GM19238 (cell line): ENCODE measurements around the gene NUTM2F.
"Not testable (repeated sequence)": the region's sequence is repeated elsewhere in the genome, so short reads cannot be mapped to it uniquely, and the experiment has no call there.

Experiments used
- DNase-seq: peaks from one replicate; pipeline ENCODE4 v3.0.0; 2011; ENCODE audit warnings: low spot score; ENCODE audit not compliant: insufficient read length

The NUTM2F gene

DNA sequence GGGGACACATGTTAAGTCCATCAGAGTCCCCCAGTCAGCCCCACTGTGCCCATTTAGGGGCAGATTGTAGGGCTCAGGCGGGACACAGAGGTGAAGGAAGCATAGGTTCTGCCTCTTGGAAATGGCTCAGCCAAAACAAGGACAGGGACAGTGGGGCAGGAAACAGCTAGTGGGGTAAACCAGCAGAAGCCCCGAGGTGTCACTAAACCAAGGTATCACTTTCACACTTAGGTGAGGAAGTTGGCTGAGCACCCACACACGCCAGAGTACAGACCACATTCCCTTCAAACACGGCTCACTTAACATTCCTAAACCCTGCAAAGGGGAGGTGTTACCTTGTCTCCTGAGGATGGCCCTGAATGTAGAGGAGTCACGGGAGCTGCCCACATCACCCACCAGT, 12.2 kb downstream of the NUTM2F start:
- not testable (repeated sequence) for DNase-seq

DNA sequence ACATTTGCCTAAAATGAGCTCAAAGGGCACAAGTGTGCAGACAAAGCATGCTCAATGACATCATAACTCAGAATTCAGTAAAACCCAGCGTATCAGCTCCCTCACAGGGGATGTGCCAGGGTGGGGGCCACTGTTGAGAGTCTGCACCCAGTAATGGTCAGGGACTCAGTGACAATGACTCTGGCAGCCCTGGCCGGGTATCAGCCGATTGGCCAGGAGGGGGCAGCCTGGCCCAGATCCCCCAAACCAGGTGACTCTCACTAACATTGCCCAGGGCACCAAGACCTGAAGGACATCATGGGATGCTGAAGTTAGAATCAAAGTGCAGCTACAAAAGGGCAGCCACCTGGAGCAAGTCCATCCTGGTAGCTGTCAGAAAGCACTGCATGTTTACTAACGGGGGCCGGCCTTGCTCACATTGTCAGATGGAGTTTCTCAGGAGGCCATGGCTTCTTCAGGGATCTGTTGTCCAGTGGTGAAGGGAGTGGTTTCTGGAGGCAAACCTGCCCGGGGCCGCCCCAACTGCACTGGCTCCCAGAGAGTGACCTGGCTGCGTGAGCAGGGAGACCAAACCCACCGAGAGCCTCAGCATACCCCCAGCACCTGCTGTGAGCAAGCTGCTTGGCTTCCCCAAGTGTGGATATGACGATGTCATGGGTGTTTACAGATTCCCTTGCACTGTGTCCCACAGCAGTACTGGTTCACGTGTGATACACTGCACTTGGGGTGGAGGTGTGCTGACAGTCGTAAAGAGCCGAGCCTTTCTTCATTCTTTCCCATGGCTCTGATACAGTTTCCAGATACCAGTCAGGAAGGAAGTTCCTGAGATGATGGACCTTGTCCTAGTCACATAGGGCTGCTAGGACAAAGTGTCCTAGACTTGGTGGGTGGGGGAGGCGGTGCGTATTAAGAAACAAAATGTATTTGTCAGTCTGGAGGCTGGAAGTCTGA, 13.1 kb downstream of the NUTM2F start:
- DNase-seq, result not testable (repeated sequence)

DNA sequence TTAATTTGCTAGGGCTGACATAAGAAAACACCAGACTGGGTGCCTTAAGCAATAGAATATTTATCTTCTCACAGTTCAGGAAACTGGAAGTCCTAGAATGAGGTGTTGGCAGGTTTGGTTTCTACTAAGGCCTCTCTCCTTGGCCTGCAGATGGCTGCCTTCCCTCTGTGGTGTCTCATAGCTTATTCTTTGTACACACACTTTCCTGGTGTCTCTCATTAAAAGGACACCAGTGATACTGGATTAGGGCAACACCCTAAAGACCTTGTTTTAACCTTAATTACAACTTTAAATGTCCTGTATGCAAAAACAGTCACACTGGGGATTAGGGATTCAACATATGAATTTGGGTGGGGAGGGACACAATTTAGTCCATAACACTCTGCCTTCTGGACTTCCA, 25.1 kb downstream of the NUTM2F start:
- no peak for DNase-seq

DNA sequence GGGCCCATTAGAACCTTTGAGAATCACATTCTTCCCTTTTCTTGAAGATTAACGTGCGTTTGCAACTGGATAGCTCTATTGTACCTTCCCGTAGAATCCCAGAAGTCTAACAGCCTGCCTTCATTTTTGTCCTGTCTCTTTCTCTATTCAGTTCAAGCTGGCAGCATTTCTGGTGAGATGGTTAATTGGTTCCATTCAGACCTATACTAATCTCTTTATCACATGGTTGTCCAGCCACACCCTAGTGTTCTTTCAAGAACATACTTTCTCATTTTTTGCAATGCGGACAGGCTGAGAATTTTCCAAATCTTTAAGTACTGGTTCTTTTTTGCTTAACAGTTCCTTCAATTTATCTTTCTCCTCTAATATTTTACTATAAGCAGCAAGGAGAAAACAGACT, 26.0 kb downstream of the NUTM2F start:
- DNase-seq, result no peak

DNA sequence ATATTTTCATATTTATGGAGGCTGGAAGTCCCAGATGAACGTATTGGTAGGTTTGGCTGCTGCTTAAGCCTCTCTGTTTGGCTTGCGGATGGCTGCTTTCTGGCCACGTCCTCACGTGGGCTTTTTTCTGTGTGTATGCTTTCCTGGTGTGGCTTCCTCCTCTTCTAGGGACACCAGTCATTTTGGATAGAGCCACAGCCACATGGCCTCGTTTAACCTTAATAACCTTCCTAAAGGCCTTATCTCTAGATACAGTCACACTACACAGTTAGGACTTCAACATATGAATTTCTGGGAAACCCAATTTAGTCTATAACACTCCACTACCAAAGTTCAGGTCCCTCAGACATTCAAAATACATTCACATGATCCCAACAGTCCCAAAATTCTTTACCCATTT, 26.9 kb downstream of the NUTM2F start:
- DNase-seq, result no peak

DNA sequence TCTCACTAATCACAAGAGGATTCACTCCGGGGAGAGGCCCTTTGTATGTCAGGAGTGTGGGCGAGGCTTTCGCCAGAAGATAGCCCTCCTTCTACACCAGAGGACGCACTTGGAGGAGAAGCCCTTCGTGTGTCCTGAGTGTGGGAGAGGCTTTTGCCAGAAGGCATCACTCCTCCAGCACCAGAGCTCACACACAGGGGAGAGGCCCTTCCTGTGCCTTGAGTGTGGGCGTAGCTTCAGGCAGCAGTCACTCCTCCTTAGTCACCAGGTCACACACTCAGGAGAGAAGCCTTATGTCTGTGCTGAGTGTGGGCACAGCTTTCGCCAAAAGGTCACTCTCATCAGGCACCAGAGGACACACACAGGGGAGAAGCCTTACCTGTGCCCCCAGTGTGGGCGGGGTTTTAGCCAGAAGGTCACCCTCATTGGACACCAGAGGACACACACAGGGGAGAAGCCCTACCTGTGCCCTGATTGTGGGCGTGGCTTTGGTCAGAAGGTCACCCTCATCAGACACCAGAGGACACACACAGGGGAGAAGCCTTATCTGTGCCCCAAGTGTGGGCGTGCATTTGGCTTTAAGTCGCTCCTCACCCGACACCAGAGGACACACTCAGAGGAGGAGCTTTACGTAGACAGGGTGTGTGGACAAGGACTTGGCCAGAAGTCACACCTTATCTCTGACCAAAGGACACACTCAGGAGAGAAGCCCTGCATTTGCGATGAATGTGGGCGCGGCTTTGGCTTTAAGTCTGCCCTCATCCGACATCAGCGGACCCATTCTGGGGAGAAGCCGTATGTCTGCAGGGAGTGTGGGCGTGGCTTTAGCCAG, 27.8 kb downstream of the NUTM2F start:
- no peak for DNase-seq

DNA sequence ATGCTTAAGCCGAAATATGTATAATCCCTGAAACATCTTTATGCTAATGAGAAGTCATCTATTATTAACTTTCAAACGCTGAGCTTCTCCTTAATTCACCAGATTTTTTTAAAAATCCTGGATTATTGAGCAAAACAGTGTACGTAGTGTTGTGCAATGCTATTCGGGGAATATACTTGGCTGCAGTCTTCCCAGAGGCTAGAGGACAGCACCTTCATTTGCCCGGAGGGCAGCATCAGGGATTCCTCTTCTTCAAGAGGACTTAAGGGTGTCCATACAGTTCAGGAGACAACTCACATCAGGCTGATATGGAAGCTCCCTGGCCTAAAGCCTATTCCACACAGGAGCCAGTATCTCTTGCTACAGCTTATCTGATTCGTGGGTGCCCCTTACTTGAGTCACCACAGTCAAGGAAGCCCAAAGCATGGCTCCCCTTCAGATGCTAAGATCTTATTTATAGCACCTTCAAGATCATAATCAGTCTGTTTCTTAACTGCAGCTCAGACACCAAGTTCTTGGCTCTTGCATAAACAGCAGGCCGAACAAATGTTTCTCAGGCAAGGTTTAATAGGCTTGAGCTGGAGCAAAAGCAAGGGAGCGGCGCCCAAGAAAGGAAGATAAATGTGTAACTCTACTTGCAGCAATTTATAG, 29.4 kb downstream of the NUTM2F start:
- no peak for DNase-seq

DNA sequence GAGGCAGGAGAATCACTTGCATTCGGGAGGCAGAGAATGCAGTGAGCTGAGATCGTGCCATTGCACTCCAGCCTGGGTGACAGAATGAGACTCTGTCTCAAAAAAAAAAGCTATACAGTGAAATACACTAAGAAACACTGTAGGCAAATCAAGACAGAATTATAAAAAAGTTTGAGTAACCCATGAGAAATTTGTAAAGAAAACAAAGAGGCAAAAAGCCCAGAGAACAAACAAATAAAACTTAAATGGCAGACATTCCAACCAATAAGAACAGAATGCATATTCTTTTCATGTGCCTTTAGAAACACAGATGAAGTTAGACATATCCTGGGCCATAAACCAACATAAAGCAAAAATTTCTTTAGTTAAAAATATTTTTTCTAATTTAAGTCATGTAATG, 38.8 kb downstream of the NUTM2F start:
- DNase-seq, result no peak

DNA sequence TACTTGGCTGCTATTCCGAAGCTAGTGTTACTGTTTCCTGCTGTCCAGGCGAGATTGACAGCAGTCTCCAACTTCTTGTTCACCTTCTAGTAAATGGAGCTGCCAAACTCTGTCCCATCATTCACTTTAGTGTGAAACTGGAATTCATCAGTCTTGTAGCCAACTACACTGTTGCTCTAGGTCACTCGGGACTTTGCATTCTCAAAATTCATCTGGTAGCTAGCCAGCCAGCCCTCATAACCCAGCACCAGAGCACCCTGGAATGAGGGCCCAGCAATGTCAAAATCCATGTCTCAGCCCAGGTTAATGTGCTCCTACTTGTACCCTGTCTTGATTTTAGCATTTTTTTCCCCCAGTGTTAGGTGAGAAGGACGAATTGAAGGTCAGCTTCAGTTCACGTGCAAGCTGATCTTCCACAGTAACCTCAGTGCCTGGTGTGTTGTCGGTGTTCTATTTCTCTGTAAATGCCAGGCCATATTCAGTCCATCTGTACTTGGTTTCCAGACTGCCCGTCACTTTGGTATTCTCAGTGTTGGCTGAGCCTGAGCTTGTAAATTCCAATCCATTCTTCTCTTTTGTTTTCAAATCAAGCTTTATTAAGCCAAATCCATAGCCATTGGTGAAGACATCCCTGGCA, 40.4 kb downstream of the NUTM2F start:
- no peak for DNase-seq

DNA sequence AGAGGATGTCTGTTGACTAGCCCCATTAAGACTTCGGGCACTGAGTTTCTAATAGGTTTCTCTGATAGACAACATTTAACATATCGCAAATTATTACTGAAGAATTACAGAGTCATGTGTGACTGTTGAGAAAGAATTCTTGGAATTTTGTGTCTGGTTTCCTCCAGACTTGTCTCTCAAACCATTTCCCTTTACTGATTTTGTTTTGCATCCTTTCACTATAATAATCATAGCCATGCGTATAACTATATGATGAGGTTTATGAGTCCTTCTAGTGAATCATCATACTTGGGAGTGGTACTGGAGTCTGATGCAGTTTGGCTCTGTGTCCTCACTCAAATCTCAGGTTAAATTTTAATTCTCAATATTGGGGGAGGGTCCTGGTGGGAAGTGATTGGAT, 42.3 kb downstream of the NUTM2F start:
- no peak for DNase-seq

DNA sequence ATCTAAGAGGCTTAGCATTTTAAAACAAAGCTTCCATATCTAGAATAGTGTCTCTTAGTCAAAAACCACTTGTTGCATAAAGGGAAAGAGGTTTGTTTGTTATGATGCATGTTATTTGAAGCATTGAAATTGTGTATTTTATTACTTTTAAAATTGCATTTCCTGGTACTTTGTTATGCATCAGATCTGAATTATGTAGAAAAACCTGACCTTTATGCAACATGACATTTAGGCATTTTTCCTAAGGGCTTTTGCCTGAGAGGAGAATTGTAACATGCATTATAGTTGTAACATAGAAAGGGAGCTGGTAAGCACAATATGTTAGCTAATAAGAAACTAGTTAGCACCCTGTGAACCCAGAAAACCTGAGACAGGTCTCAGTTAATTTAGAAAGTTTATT, 47.3 kb downstream of the NUTM2F start:
- no peak for DNase-seq

DNA sequence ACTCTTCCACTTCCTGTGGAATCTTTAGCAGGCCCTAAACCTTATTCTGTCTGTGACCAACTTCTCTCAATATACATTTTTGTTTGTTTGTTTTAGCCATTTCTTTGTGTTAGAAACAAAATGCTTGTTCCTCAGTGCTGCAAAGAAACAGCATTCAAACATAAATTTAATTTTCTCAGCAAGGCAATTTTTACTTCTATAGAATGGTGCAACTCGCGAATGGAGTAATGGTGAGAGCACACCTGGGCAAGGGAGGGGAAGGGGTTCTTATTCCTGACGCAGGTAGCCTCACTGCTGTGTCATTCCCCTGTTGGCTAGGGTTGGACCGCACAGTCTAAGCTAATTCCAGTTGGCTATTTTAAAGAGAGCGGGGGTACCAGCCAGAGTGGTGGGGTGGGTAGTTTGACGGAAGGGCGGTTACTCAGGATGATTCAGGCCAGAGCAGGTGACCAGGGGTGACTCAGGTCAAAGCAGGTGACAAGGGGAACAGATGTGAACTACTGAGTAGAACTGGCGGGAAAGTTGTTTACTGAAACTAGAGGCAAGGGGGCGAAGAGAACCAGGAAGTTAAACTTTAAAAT, 47.9 kb downstream of the NUTM2F start:
- DNase-seq, result no peak

DNA sequence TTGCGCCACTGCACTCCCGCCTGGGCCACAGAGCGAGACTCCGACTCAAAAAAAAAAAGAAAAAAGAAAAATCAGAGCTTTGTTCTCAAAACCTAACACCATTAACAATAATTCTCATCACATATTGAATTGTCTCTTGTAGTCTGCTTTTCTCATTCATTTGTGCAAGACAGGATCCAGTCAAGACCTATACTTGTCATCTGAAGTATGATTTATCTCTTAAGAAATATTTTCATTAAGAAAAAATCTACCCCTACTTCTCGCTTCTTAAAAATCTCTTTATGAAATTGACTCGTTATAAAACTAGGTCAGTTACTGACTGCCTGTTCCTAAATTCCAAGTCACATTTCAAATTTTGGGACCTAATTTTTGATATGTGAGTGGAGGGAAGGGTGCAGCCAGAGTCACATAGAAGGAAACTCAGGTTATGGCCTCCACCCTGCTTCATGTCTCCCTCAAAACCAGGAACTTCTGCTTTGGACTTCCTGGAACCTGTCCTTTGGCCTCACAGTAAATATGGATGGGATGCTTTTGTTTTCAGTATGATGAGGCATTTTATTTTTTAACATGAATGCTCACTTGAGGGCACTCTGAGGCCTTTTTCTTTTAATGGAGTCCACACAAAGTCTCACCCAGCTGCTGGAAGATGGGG, 50.4 kb downstream of the NUTM2F start:
- DNase-seq, result no peak

DNA sequence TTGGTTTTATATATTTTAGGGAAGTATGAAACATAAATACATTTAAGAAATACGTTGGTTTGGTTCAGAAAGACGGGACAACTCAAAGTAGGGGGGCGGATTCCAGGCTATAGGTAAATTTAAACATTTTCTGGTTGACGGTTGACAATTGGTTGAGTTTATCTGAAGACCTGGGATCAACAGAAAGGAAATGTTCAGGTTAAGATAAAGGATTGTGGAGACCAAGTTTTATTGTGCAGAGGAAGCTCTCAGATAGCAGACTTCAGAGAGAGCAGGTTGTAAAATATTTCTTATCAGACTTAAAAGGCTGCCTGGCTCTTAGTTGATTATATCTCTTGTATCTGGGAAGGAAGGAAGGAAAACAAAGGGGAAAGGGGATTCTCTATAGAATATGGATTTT, 51.4 kb downstream of the NUTM2F start:
- DNase-seq, result not testable (repeated sequence)

DNA sequence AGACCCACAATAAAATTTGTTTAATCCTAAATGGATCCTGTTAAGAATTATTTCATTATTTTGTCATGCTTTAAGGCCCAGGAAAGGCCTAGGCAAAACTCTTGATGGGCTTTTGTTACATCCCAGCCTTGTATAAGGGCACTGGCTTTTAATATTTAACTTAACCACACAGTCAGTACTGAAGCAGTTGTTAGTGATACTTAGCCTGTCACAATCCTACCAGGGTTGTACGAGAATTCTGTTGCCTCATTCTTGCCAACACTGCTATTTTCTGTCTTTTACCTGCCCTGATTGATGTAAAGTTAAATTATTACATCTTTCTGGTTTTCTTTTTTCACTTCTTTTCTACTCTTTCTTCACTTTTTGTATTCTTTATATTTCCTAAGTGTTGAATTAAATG, 58.4 kb downstream of the NUTM2F start:
- DNase-seq, result no peak

DNA sequence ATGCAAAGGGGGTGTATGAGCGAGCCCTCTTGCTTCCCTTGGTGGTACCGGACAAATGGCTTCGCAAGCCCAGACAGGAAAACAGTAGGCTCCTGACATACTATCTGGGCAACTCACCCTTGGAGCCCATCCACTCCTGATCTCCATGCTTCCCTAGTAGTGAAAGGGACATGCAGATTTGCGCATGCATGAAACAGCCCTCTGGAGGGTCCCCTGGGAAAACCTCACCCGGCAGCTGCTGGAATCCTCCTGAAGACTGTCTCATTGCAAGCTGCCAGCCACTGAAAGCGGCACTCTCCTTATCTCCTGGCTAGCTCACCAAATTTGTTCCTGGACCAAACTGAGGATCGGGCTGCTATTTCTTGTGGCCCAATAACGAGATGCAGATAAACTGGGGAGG, 59.2 kb downstream of the NUTM2F start:
- DNase-seq, result no peak
